IPS-18a (cell line): Measurements from ENCODE around the gene NTF3.

Experiments
- H3K27ac ChIP-seq: one replicate; pipeline ENCODE4 v1.5.1; 2013; ENCODE audit warnings: low read length
- H3K27me3 ChIP-seq: one replicate; pipeline ENCODE4 v1.6.1; 2013; ENCODE audit warnings: mild to moderate bottlenecking, low read length; ENCODE audit not compliant: control insufficient read depth, insufficient read depth
- H3K36me3 ChIP-seq: one replicate; pipeline ENCODE4 v1.6.1; 2013; ENCODE audit warnings: low read depth, low read length; ENCODE audit not compliant: control insufficient read depth
- H3K4me1 ChIP-seq: one replicate; pipeline ENCODE4 v1.6.1; 2013; ENCODE audit warnings: low read depth, low read length; ENCODE audit not compliant: control insufficient read depth
- H3K4me3 ChIP-seq: one replicate; pipeline ENCODE4 v1.5.1; 2013; ENCODE audit warnings: low read length
- H3K9ac ChIP-seq: one replicate; pipeline ENCODE4 v1.6.1; 2013; ENCODE audit warnings: mild to moderate bottlenecking, low read length, moderate library complexity
- H3K9me3 ChIP-seq: one replicate; pipeline ENCODE4 v1.6.1; 2013; ENCODE audit warnings: low read depth, low read length; ENCODE audit not compliant: control insufficient read depth

Gene NTF3

GRCh38 chr12:5518584-5519365 lies 86.9 kb downstream of the NTF3 start:
- peaks cover 14% of the 10 kb centered on the region for H3K4me1 ChIP-seq
- no peak overlapping the region for H3K4me3 ChIP-seq
- no peaks in the 10 kb centered on the region for H3K27me3 ChIP-seq
- no peak overlapping the region for H3K27ac ChIP-seq
- no peaks in the 10 kb centered on the region for H3K9me3 ChIP-seq
- no peaks in the 10 kb centered on the region for H3K36me3 ChIP-seq
- no peak overlapping the region for H3K9ac ChIP-seq

- H3K27me3 ChIP-seq, result no peaks in the 10 kb centered on the region
Measured at GRCh38 chr12:5520037-5520436, 88.1 kb downstream of the NTF3 start.

DNA sequence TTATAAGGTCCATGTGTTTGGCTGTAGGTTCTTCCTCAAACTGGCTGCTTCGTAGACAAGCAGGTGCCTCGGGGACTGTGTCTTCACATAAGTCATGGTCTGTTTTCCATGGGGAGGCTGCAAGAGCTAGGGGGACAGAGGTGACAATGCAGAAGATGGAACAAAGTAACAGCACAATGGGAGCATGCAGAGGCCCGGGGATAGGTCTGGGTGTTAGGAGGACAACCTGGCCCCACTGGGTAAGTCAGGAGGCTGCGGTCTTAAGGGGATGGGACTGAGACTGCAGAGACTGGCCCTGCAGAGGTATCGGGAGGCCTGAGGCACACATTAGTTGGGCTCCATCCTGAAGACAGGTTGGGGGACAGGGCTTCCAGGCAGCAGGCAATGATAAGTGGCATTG lies 88.9 kb downstream of the NTF3 start:
- no peak overlapping the region for H3K9ac ChIP-seq
- H3K27ac ChIP-seq, result no peak overlapping the region
- no peak overlapping the region for H3K4me3 ChIP-seq
- H3K36me3 ChIP-seq, result no peaks in the 10 kb centered on the region
- no peaks in the 10 kb centered on the region for H3K27me3 ChIP-seq
- H3K4me1 ChIP-seq, result peaks cover 14% of the 10 kb centered on the region
- no peaks in the 10 kb centered on the region for H3K9me3 ChIP-seq

More at GRCh38 chr12:5520037-5520436, 88.1 kb downstream of the NTF3 start:
- Histone ChIP-seq H3K9me3 (no peaks in the 10 kb centered on the region), H3K36me3 (no peaks in the 10 kb centered on the region), H3K9ac (no peak overlapping the region), H3K27ac (no peak overlapping the region), H3K4me3 (no peak overlapping the region), H3K4me1 (peaks cover 14% of the 10 kb centered on the region)

DNA sequence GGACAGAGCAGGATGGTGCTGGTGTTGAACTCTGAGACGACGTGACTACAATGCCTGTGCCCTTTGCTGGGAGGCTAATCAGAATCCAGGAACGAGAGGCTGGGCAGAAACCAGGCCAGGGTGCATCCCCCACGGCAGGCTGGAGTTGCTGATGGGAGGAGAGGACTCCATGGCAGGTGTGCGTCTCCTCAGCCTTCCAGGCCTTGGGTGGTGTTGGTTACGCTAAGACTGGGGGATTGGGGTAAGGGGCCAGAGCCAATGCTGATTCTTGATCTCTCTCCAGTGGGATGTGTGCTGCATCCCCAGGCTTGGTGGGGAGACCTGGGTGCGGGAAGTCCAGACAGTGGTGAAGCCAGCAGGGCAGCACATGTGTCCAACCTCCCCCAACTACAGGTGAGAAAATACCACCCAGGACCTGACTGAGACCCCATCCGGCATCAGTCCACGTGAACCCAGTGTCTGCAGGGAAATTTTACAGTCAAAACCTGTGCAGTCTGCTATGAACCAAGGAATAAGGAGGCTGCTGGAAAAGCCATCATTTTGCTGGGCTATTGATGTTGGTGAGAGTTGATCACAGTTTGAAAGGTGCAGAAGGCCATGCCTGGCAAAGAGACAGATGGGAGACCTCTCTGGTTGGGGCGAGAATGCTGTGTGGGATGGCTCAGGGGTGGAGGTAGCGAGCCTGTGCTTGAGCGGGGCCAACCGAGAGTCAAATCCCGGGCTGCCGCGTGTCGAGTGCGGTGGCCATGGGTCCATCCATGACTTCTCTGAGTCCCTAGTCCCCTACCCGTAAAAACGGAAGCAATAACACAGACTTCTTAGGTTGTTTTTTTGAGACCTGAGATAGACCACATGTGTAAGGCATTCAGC lies 89.8 kb downstream of the NTF3 start:
- Histone ChIP-seq H3K4me1 (peaks cover 14% of the 10 kb centered on the region), H3K4me3 (no peak overlapping the region), H3K9ac (no peak overlapping the region), H3K9me3 (no peaks in the 10 kb centered on the region), H3K27me3 (no peaks in the 10 kb centered on the region), H3K27ac (no peak overlapping the region), H3K36me3 (no peaks in the 10 kb centered on the region)

GRCh38 chr12:5522432-5523335 lies 90.8 kb downstream of the NTF3 start:
- no peaks in the 10 kb centered on the region for H3K9me3 ChIP-seq
- no peaks in the 10 kb centered on the region for H3K36me3 ChIP-seq
- H3K4me3 ChIP-seq, result no peak overlapping the region
- peaks cover 11% of the 10 kb centered on the region for H3K4me1 ChIP-seq
- H3K27ac ChIP-seq, result no peak overlapping the region
- no peaks in the 10 kb centered on the region for H3K27me3 ChIP-seq
- no peak overlapping the region for H3K9ac ChIP-seq

GRCh38 chr12:5523396-5524115 lies 91.6 kb downstream of the NTF3 start:
- H3K4me1 ChIP-seq, result peaks cover 5% of the 10 kb centered on the region
- no peaks in the 10 kb centered on the region for H3K27me3 ChIP-seq
- H3K4me3 ChIP-seq, result no peak overlapping the region
- no peaks in the 10 kb centered on the region for H3K9me3 ChIP-seq
- no peak overlapping the region for H3K27ac ChIP-seq
- H3K9ac ChIP-seq, result no peak overlapping the region
- no peaks in the 10 kb centered on the region for H3K36me3 ChIP-seq

DNA sequence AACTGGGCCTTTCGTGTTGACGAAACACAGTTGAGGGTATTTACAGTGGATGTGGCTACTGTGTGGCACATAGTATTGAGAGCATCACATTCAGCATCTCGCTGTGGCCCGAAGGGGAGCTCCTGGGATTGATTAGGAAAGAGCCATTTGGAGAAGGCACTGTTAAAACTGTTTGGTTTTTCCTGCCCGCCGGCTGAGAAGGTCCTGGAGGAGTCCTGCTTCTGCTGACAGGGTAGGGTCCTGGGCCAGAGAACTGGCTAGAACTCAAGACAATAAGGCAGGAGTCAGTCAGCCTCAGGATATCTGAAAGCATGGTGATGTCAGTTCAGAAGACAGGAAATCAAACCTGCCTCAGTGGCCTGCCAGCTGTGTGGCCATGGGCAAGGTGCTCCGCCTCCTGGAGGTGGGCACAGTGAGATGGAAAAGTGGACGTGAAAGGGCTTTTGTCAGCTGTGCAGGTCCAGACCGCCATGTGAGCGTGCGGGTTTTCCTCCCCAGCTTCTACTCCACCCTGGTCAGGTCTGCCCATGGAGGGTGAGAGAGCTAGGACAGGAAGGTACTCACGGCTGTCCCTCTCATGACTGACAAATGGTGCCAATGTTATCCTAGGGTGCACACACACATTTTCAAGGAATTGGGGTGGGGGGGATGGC lies 92.3 kb downstream of the NTF3 start:
- Histone ChIP-seq H3K27me3 (no peaks in the 10 kb centered on the region), H3K27ac (no peak overlapping the region), H3K36me3 (no peaks in the 10 kb centered on the region), H3K4me3 (no peak overlapping the region), H3K9me3 (no peaks in the 10 kb centered on the region), H3K4me1 (no peaks in the 10 kb centered on the region), H3K9ac (no peak overlapping the region)

DNA sequence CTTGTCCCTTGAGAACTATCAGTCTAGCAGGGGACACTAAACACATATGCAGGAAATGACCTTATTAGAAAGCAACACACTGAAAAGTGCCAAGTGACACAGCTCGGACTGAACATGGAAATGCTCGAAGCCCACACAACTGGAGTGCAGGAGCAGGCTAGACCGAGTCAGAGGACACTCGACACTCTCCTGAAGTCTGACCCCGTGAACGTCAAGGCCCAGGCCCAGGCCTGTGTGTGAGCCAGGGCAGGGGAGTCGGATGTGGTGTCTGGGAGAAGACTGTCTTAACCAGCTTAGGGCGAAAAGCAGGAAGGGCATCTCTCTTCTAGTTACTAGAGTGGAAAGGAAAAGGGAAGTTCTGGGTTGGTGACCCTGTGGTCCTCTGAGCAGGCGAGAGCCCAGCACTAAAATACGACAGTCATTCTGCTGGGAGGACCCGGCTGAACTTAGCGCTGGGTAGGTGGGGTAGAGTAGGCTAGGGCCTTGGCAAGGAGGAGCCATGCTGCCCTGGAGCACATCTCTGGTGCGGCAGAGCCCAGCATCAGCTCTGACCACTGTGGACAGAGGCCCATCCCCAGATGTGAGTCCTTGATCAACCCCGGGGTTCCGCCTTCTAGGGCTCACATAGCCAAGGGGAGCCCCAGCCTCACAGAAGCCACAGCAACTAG lies 93.0 kb downstream of the NTF3 start:
- H3K36me3 ChIP-seq, result no peaks in the 10 kb centered on the region
- H3K9me3 ChIP-seq, result no peaks in the 10 kb centered on the region
- H3K4me1 ChIP-seq, result no peaks in the 10 kb centered on the region
- no peaks in the 10 kb centered on the region for H3K27me3 ChIP-seq
- H3K4me3 ChIP-seq, result no peak overlapping the region
- H3K9ac ChIP-seq, result no peak overlapping the region
- no peak overlapping the region for H3K27ac ChIP-seq

- Histone ChIP-seq H3K27ac (no peak overlapping the region), H3K4me1 (no peaks in the 10 kb centered on the region), H3K27me3 (no peaks in the 10 kb centered on the region), H3K4me3 (no peak overlapping the region), H3K36me3 (no peaks in the 10 kb centered on the region), H3K9ac (no peak overlapping the region), H3K9me3 (no peaks in the 10 kb centered on the region)
Measured at GRCh38 chr12:5525783-5526367, 94.0 kb downstream of the NTF3 start.

GRCh38 chr12:5533368-5533767 lies 101.5 kb downstream of the NTF3 start:
- no peaks in the 10 kb centered on the region for H3K4me1 ChIP-seq
- no peaks in the 10 kb centered on the region for H3K9me3 ChIP-seq
- H3K27me3 ChIP-seq, result peaks cover 6% of the 10 kb centered on the region
- no peak overlapping the region for H3K9ac ChIP-seq
- H3K4me3 ChIP-seq, result no peak overlapping the region
- no peak overlapping the region for H3K27ac ChIP-seq
- H3K36me3 ChIP-seq, result no peaks in the 10 kb centered on the region
